Spinal cord (tissue), 4 donors: ENCODE data around the gene ACTN4. TPM values are rescaled to one million over a fixed set of nuclear protein-coding genes. Genes with fewer than 3 reads are reported as not detected.

ENCODE experiments used
- polyA plus RNA-seq, 2 donors: library from polyadenylated mRNA; unstranded; fragments of 120-200 nt; gene quantifications; one replicate each; pipeline ENCODE4 v1.2.1, GENCODE V29; 2013; ENCODE audit not compliant: insufficient read length in 2 of 2
- total RNA-seq, 2 donors: library from RNA; depleted of rRNA in 1 of 2; stranded (reverse); fragments of 120-200 nt in 1 of 2; fragments of >200 nt in 1 of 2; gene quantifications; one replicate each; pipeline versions ENCODE4 v1.2.3 to v1.2.4, GENCODE V29; 2013 to 2014

ACTN4 gene
- total and polyA plus RNA-seq, 4 donors, result 103 to 297 (median 217) TPM

Other genes starting within 250 kb of the ACTN4 start
- 10 to 100 TPM; 10.5 to 20.4 TPM for gene FAM98C, start 244.6 kb upstream of the ACTN4 start, total RNA-seq
- gene FAM98C, start 244.6 kb upstream of the ACTN4 start, polyA plus RNA-seq, result 10 to 100 TPM; 38.0 to 52.3 TPM
- gene RASGRP4, start 221.4 kb upstream of the ACTN4 start, total RNA-seq, result 1 to 10 TPM; 1.2 to 1.6 TPM
- 1 to 10 TPM; 1.5 to 2.0 TPM for gene RASGRP4, start 221.4 kb upstream of the ACTN4 start, polyA plus RNA-seq
- 1 to 10 TPM; 6.0 to 6.9 TPM for gene RYR1, start 214.0 kb upstream of the ACTN4 start, total RNA-seq
- gene RYR1, start 214.0 kb upstream of the ACTN4 start, polyA plus RNA-seq, result 10 to 100 TPM; 14.1 to 15.1 TPM
- gene MAP4K1, start 29.7 kb upstream of the ACTN4 start, total RNA-seq, result 1 to 10 TPM; 1.6 to 2.4 TPM
- 10 to 100 TPM in 1 of 2 donors, 1 to 10 TPM in 1; 8.9 to 12.2 TPM for gene MAP4K1, start 29.7 kb upstream of the ACTN4 start, polyA plus RNA-seq
- gene EIF3K, start 28.5 kb upstream of the ACTN4 start, total RNA-seq, result 100 to 1,000 TPM; 110 to 266 TPM
- gene EIF3K, start 28.5 kb upstream of the ACTN4 start, polyA plus RNA-seq, result 100 to 1,000 TPM; 254 to 268 TPM
- 1 to 10 TPM in 1 of 2 donors, under 1 TPM in 1; 0.69 to 1.1 TPM for gene CAPN12, start 96.8 kb downstream of the ACTN4 start, total RNA-seq
- 1 to 10 TPM; 2.5 to 2.8 TPM for gene CAPN12, start 96.8 kb downstream of the ACTN4 start, polyA plus RNA-seq
- under 1 TPM in 1 of 2 donors, not detected in 1; 0.72 TPM for gene LGALS7, start 125.9 kb downstream of the ACTN4 start, total RNA-seq
- gene LGALS7, start 125.9 kb downstream of the ACTN4 start, polyA plus RNA-seq, result 1 to 10 TPM in 1 of 2 donors, not detected in 1; 1.4 TPM
- 1 to 10 TPM in 1 of 2 donors, not detected in 1; 1.9 TPM for gene LGALS7B, start 141.6 kb downstream of the ACTN4 start, total RNA-seq
- 1 to 10 TPM in 1 of 2 donors, not detected in 1; 2.6 TPM for gene LGALS7B, start 141.6 kb downstream of the ACTN4 start, polyA plus RNA-seq
- 1 to 10 TPM in 1 of 2 donors, under 1 TPM in 1; 0.89 to 1.0 TPM for gene LGALS4, start 165.3 kb downstream of the ACTN4 start, total RNA-seq
- gene LGALS4, start 165.3 kb downstream of the ACTN4 start, polyA plus RNA-seq, result 1 to 10 TPM; 1.8 to 2.0 TPM
- 10 to 100 TPM; 31.1 to 49.4 TPM for gene ECH1, start 184.1 kb downstream of the ACTN4 start, total RNA-seq
- 100 to 1,000 TPM; 123 to 142 TPM for gene ECH1, start 184.1 kb downstream of the ACTN4 start, polyA plus RNA-seq
- 100 to 1,000 TPM; 214 to 274 TPM for gene HNRNPL, start 202.3 kb downstream of the ACTN4 start, total RNA-seq
- gene HNRNPL, start 202.3 kb downstream of the ACTN4 start, polyA plus RNA-seq, result 100 to 1,000 TPM; 312 to 338 TPM
- 10 to 100 TPM in 1 of 2 donors, 1 to 10 TPM in 1; 8.7 to 11.7 TPM for gene RINL, start 230.6 kb downstream of the ACTN4 start, total RNA-seq
- gene RINL, start 230.6 kb downstream of the ACTN4 start, polyA plus RNA-seq, result 10 to 100 TPM; 22.5 to 28.2 TPM